K562 (cell line): ENCODE results near the gene FGF14. TPM values are rescaled to one million over a fixed set of nuclear protein-coding genes. Genes with fewer than 3 reads are reported as not detected.

ENCODE experiments used
- ATAC-seq: fragments of 200-7000 bp; cut with Tn5 transposase; 3 replicates; pipeline ENCODE4 v1.9.1; 2020; ENCODE audit warnings: moderate library complexity
- BruUV-seq: library from RNA; stranded (reverse); fragments of 400-500 nt; replicated peaks from 2 replicates; lab custom pipeline; 2021; lab: Mats Ljungman, UMichigan
- CTCF ChIA-PET: fragments of 300-600 bp; formaldehyde crosslinking; extraction: SDS; loops from one replicate; lab custom pipeline; 2021; ENCODE audit warnings: low intra/inter-chr PET ratio; lab: Yijun Ruan, JAX
- POLR2A ChIA-PET: fragments of 300-600, 350-650 bp; sonication (Branson Sonifier 250); formaldehyde crosslinking; extraction: SDS; loops from one replicate; lab custom pipeline; 2021; ENCODE audit warnings: antibody characterized with exemption, inconsistent platforms; lab: Yijun Ruan, JAX
- DNase-seq, 4 experiments: peaks; one replicate each; pipeline versions ENCODE4 v3.0.0 to v3.0.0-alpha.2; 2011 to 2018; ENCODE audit warnings: low spot score in 3 of 4, mixed read lengths in 3 of 4; ENCODE audit errors: extremely low read depth in 1 of 4
- FAIRE-seq: peaks from 2 replicates; lab custom pipeline; 2011; peaks lifted over from hg19 to GRCh38; lab: Jason Lieb, UNC
- H2AFZ ChIP-seq: 2 replicates; pipeline ENCODE4 v1.6.0; 2011; ENCODE audit warnings: low read depth, low read length, control low read depth, inconsistent platforms
- H3K27ac ChIP-seq: fragments of 200-600 bp; 3 replicates; pipeline ENCODE4 v1.8.0; 2011; ENCODE audit warnings: low read depth, mild to moderate bottlenecking, control low read depth, inconsistent platforms, low read length, moderate library complexity, mixed read lengths; ENCODE audit errors: extremely low read depth
- H3K27me3 ChIP-seq, 2 experiments: fragments of 300-600 bp in 1 of 2; 2 replicates in 1 of 2; 3 replicates in 1 of 2; pipeline versions ENCODE4 v1.6.0 to v1.8.0; 2011; ENCODE audit warnings: inconsistent platforms in 2 of 2, low read length in 2 of 2, mild to moderate bottlenecking in 1 of 2, mixed read lengths in 1 of 2, moderate library complexity in 1 of 2; ENCODE audit not compliant: control insufficient read depth in 2 of 2, insufficient read depth in 2 of 2
- H3K36me3 ChIP-seq: fragments of 300-600 bp; 3 replicates; pipeline ENCODE4 v1.8.0; 2011; ENCODE audit warnings: mild to moderate bottlenecking, low read length, inconsistent platforms; ENCODE audit not compliant: control insufficient read depth, insufficient read depth
- H3K4me1 ChIP-seq, 2 experiments: fragments of 200-600 bp in 1 of 2; replicated peaks in 1 of 2; 2 replicates in 1 of 2; 3 replicates in 1 of 2; pipeline versions ENCODE4 v1.5.1 to v1.8.0; 2011; ENCODE audit warnings: inconsistent platforms in 2 of 2, low read length in 2 of 2, mild to moderate bottlenecking in 1 of 2, mixed read lengths in 1 of 2, moderate library complexity in 1 of 2; ENCODE audit not compliant: control insufficient read depth in 2 of 2, insufficient read depth in 2 of 2
- H3K4me2 ChIP-seq: 2 replicates; pipeline ENCODE4 v1.6.1; 2011; ENCODE audit warnings: low read length, control low read depth, inconsistent platforms, mixed read lengths; ENCODE audit not compliant: insufficient read depth
- H3K4me3 ChIP-seq: fragments of 200-600 bp; sonication (generic), shearing (Covaris generic); 2 replicates; pipeline ENCODE4 v1.5.1; 2016; ENCODE audit warnings: control low read depth, inconsistent platforms
- H3K79me2 ChIP-seq: fragments of 200-600 bp; 3 replicates; pipeline ENCODE4 v1.8.0; 2011; ENCODE audit warnings: low read length, inconsistent platforms; ENCODE audit not compliant: control insufficient read depth, insufficient read depth
- H3K9ac ChIP-seq, 2 experiments: 2 replicates each; pipeline versions ENCODE4 v1.6.0 to v1.6.1; 2011; ENCODE audit warnings: low read depth in 2 of 2, low read length in 2 of 2, control low read depth in 1 of 2, inconsistent platforms in 1 of 2, mild to moderate bottlenecking in 1 of 2, mixed read lengths in 1 of 2; ENCODE audit not compliant: insufficient read depth in 1 of 2
- H3K9me1 ChIP-seq: one replicate; pipeline ENCODE4 v1.6.0; 2011; ENCODE audit warnings: inconsistent platforms, mild to moderate bottlenecking, low read length, moderate library complexity; ENCODE audit not compliant: control insufficient read depth, insufficient read depth
- H3K9me3 ChIP-seq: replicated peaks from 2 replicates; pipeline ENCODE4 v1.5.1; 2011; ENCODE audit warnings: low read depth, low read length, inconsistent platforms; ENCODE audit not compliant: control insufficient read depth, insufficient read depth
- H4K20me1 ChIP-seq: replicated peaks from 2 replicates; pipeline ENCODE4 v1.6.1; 2011; ENCODE audit warnings: low read length, inconsistent platforms, mixed read lengths; ENCODE audit not compliant: control insufficient read depth, insufficient read depth
- ARNT ChIP-seq, 2 experiments: fragments of 450-650 bp; IDR thresholded peaks; 2 replicates each; pipeline ENCODE4 v1.6.1; 2016; ENCODE audit warnings: mild to moderate bottlenecking in 1 of 2
- CXXC5 ChIP-seq: fragments of 250-450 bp; sonication (Bioruptor Pico); IDR thresholded peaks from 2 replicates; pipeline ENCODE4 v1.8.0; 2022; ENCODE audit warnings: inconsistent platforms, mild to moderate bottlenecking, moderate library complexity
- EP400 ChIP-seq: fragments of 450-650 bp; IDR thresholded peaks from 2 replicates; pipeline ENCODE4 v1.6.1; 2017; ENCODE audit warnings: antibody characterized with exemption, mild to moderate bottlenecking, moderate library complexity
- KLF1 ChIP-seq: fragments of 450-650 bp; IDR thresholded peaks from 2 replicates; pipeline ENCODE4 v1.6.1; 2016; ENCODE audit warnings: missing genetic modification characterization, missing compliant biosample characterization
- L3MBTL2 ChIP-seq: fragments of 450-650 bp; IDR thresholded peaks from 2 replicates; pipeline ENCODE4 v1.6.1; 2016; ENCODE audit warnings: mild to moderate bottlenecking, moderate library complexity
- NFXL1 ChIP-seq: fragments of 450-650 bp; formaldehyde crosslinking; IDR thresholded peaks from 2 replicates; pipeline ENCODE4 v1.4.0; 2021; ENCODE audit warnings: mild to moderate bottlenecking
- TBL1XR1 ChIP-seq, 2 experiments: IDR thresholded peaks; 2 replicates each; pipeline ENCODE4 v1.6.1; 2012; ENCODE audit warnings: improper control_type of control experiment in 2 of 2, low read length in 2 of 2, mild to moderate bottlenecking in 1 of 2
- TOE1 ChIP-seq, 2 experiments: fragments of 450-650 bp in 1 of 2; sonication (generic) in 1 of 2; formaldehyde crosslinking in 1 of 2; IDR thresholded peaks; 2 replicates each; pipeline versions ENCODE4 v1.7.1 to v1.8.0; 2016 to 2022; ENCODE audit warnings: borderline replicate concordance in 2 of 2, mild to moderate bottlenecking in 2 of 2, antibody characterized with exemption in 1 of 2, inconsistent platforms in 1 of 2, low read depth in 1 of 2, missing genetic modification reagents in 1 of 2, moderate library complexity in 1 of 2
- WGBS: fragments of 100-300 bp; shearing (Covaris generic); methylation state at CpG from one replicate; pipeline ENCODE4 v1.1.6; 2016; ENCODE audit warnings: low coverage, mixed read lengths; ENCODE audit not compliant: insufficient coverage; ENCODE audit errors: missing lambda C conversion rate; 5-methylcytosine and 5-hydroxymethylcytosine counted together
- in situ Hi-C: fragments of 300-500 bp; cut with MboI; formaldehyde crosslinking; loops from 4 replicates; pipeline ENCODE4 v1.15.0; 2018; ENCODE audit warnings: inconsistent platforms, mixed read lengths
- intact Hi-C: fragments of 100-400 bp; cut with micrococcal nuclease; formaldehyde crosslinking; loops from 2 replicates; pipeline ENCODE4 v1.14.2; 2022
- polyA plus RNA-seq, 8 experiments: library from polyadenylated mRNA; depleted of rRNA in 4 of 8; stranded (reverse) in 5 of 8; unstranded in 3 of 8; fragments of >200 nt; fragmentation: Nextera tagmentation in 2 of 8; fragmentation: Illumina TruSeq in 1 of 8; extraction: Ambion mirVana in 2 of 8; extraction: Trizol in 1 of 8; gene quantifications; 2 replicates each; pipeline versions ENCODE4 v1.2.1 to v1.2.3, GENCODE V29; 2011 to 2014; ENCODE audit warnings: inconsistent platforms in 1 of 8, missing spikeins in 1 of 8
- total RNA-seq, 7 experiments: library from RNA; depleted of rRNA in 6 of 7; stranded (reverse); fragments of >200 nt in 6 of 7; fragmentation: Illumina TruSeq in 2 of 7; extraction: Trizol in 2 of 7; gene quantifications; 2 replicates each; pipeline versions ENCODE4 v1.2.1 to v1.2.3, GENCODE V29; 2011 to 2021; ENCODE audit warnings: low replicate concordance in 1 of 7
- TF ChIP-seq, protein P1 (sequence below): sonication (generic); formaldehyde crosslinking; IDR thresholded peaks from 2 replicates; pipeline ENCODE4 v1.8.0; 2022; ENCODE audit warnings: missing genetic modification reagents, mild to moderate bottlenecking, borderline replicate concordance
- TF ChIP-seq, protein P2 (sequence below): fragments of 450-650 bp; IDR thresholded peaks from 2 replicates; pipeline ENCODE4 v1.6.1; 2018; ENCODE audit not compliant: partially characterized antibody
- TF ChIP-seq, protein P3 (sequence below): sonication (generic); formaldehyde crosslinking; IDR thresholded peaks from 2 replicates; pipeline ENCODE4 v1.8.0; 2023; ENCODE audit warnings: missing genetic modification reagents, mild to moderate bottlenecking, borderline replicate concordance

FGF14 gene
- total and polyA plus RNA-seq, 9 of the 15 experiments (the other 6 are each of a cell fraction or from before 2014, with no cell fraction given), result not detected

DNA sequence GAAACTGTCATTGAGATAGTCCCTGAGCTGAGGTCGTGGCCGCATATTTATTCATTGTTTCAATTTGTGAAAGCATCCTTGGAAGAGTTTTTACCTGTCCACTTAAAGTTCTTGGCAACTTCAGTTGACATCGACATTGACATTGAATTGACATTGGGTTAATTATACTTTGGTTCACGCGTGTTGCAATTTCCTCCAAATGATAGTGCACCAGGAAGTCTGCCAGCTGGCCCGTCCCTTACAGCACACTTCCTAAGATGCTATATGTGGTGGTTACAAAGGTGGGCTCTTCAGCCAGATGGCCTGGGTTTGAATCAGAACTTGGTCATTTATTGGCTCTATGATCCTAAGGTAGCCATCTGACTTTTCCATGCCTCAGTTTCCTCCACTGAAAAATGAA, 176.0 kb downstream of the FGF14 start (continued):
- TF ChIP-seq NFXL1 (no peak), TOE1 (IDR thresholded peaks at IDR 0.05; ENCODE audit: borderline replicate concordance) (no peak), TOE1 (CRISPR knock-in tag; IDR thresholded peaks at IDR 0.05; ENCODE audit: borderline replicate concordance, low read depth) (no peak), CXXC5 (CRISPR knock-in tag) (no peak), TBL1XR1 (IDR thresholded peaks at IDR 0.05; ENCODE audit: low read length in 2 of 2) (no peak), EP400 (no peak), ARNT (IDR thresholded peaks at IDR 0.05) (no peak), L3MBTL2 (no peak), KLF1 (tag) (no peak)
- TF ChIP-seq, protein P1, sequence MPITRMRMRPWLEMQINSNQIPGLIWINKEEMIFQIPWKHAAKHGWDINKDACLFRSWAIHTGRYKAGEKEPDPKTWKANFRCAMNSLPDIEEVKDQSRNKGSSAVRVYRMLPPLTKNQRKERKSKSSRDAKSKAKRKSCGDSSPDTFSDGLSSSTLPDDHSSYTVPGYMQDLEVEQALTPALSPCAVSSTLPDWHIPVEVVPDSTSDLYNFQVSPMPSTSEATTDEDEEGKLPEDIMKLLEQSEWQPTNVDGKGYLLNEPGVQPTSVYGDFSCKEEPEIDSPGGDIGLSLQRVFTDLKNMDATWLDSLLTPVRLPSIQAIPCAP, result no peak

DNA sequence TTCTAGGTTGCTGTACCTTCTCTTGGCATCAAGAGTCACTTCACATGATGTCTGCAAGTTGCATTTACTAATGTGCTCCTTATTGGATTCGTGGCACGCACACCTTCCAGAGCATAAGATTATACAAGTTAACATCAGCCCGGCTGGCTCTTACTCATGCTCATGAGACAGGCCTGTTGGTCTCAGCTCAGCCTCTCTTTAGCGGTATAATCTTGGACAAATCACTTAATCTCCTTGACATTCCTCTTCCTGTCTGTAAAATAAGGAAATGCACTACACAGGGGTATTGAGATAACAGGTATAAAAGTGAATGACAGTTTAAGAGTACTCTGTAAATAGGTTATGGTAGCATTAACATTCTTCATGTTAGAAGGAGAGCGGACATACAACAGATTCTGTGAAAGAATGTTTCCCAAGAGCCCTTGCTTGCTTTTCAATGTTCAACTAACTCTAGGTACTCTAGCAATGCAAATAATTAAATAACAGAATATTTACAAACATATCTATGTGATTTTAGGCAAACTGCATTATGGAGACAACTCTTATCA, 181.1 kb downstream of the FGF14 start:
- Histone ChIP-seq H3K27me3 (no peaks in the 10 kb centered on the region), H3K4me2 (no peak overlapping the region), H4K20me1 (no peaks in the 10 kb centered on the region), H3K36me3 (no peaks in the 10 kb centered on the region), H3K4me3 (no peak overlapping the region), H3K27ac (no peak overlapping the region), H3K4me1 (no peaks in the 10 kb centered on the region), H3K9me1 (no peaks in the 10 kb centered on the region), H3K79me2 (no peaks in the 10 kb centered on the region), H3K9ac (no peak overlapping the region), H3K9me3 (no peaks in the 10 kb centered on the region), H2AFZ (no peak overlapping the region)
- intact Hi-C loops (no loop called here), in situ Hi-C loops (no loop called here)
- WGBS, result 6% methylated on average over 5 of the region's 5 CpGs
- CTCF ChIA-PET, result no interaction called here
- no TSS peak for BruUV-seq
- DNase-seq, result no peak
- FAIRE-seq, result no peak
- no peak for ATAC-seq
- POLR2A ChIA-PET, result no interaction called here
- TF ChIP-seq, protein P2, sequence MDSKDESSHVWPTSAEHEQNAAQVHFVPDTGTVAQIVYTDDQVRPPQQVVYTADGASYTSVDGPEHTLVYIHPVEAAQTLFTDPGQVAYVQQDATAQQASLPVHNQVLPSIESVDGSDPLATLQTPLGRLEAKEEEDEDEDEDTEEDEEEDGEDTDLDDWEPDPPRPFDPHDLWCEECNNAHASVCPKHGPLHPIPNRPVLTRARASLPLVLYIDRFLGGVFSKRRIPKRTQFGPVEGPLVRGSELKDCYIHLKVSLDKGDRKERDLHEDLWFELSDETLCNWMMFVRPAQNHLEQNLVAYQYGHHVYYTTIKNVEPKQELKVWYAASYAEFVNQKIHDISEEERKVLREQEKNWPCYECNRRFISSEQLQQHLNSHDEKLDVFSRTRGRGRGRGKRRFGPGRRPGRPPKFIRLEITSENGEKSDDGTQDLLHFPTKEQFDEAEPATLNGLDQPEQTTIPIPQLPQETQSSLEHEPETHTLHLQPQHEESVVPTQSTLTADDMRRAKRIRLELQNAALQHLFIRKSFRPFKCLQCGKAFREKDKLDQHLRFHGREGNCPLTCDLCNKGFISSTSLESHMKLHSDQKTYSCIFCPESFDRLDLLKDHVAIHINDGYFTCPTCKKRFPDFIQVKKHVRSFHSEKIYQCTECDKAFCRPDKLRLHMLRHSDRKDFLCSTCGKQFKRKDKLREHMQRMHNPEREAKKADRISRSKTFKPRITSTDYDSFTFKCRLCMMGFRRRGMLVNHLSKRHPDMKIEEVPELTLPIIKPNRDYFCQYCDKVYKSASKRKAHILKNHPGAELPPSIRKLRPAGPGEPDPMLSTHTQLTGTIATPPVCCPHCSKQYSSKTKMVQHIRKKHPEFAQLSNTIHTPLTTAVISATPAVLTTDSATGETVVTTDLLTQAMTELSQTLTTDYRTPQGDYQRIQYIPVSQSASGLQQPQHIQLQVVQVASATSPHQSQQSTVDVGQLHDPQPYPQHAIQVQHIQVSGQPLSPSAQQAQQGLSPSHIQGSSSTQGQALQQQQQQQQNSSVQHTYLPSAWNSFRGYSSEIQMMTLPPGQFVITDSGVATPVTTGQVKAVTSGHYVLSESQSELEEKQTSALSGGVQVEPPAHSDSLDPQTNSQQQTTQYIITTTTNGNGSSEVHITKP, result no peak
- TF ChIP-seq, protein P3, sequence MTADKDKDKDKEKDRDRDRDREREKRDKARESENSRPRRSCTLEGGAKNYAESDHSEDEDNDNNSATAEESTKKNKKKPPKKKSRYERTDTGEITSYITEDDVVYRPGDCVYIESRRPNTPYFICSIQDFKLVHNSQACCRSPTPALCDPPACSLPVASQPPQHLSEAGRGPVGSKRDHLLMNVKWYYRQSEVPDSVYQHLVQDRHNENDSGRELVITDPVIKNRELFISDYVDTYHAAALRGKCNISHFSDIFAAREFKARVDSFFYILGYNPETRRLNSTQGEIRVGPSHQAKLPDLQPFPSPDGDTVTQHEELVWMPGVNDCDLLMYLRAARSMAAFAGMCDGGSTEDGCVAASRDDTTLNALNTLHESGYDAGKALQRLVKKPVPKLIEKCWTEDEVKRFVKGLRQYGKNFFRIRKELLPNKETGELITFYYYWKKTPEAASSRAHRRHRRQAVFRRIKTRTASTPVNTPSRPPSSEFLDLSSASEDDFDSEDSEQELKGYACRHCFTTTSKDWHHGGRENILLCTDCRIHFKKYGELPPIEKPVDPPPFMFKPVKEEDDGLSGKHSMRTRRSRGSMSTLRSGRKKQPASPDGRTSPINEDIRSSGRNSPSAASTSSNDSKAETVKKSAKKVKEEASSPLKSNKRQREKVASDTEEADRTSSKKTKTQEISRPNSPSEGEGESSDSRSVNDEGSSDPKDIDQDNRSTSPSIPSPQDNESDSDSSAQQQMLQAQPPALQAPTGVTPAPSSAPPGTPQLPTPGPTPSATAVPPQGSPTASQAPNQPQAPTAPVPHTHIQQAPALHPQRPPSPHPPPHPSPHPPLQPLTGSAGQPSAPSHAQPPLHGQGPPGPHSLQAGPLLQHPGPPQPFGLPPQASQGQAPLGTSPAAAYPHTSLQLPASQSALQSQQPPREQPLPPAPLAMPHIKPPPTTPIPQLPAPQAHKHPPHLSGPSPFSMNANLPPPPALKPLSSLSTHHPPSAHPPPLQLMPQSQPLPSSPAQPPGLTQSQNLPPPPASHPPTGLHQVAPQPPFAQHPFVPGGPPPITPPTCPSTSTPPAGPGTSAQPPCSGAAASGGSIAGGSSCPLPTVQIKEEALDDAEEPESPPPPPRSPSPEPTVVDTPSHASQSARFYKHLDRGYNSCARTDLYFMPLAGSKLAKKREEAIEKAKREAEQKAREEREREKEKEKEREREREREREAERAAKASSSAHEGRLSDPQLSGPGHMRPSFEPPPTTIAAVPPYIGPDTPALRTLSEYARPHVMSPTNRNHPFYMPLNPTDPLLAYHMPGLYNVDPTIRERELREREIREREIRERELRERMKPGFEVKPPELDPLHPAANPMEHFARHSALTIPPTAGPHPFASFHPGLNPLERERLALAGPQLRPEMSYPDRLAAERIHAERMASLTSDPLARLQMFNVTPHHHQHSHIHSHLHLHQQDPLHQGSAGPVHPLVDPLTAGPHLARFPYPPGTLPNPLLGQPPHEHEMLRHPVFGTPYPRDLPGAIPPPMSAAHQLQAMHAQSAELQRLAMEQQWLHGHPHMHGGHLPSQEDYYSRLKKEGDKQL (CRISPR knock-in tag), result no peak
